NCI-H128 (cell line): ENCODE data around the gene MYCBP.
"Not testable (repeated sequence)": the region's sequence is repeated elsewhere in the genome, so short reads cannot be mapped to it uniquely, and the experiment has no call there.

Source experiments
- DNase-seq: peaks from one replicate; lab custom pipeline; 2025; ENCODE audit not compliant: unreplicated experiment; lab: John Stamatoyannopoulos, UW

MYCBP gene

GRCh38 chr1:38870996-38871395 lies 2.2 kb downstream of the MYCBP start:
- DNase-seq: no peak

GRCh38 chr1:38867208-38867607 lies 5.9 kb downstream of the MYCBP start:
- DNase-seq: no peak

- no peak for DNase-seq
Measured at GRCh38 chr1:38865112-38865715, 7.9 kb downstream of the MYCBP start.

GRCh38 chr1:38860454-38860795 lies 12.7 kb downstream of the MYCBP start:
- DNase-seq: no peak

GRCh38 chr1:38859561-38860453 lies 13.3 kb downstream of the MYCBP start, which contains the start of gene RRAGC:
RRAGC (minus strand) TSS chr1:38859772; CDS start chr1:38859646, 126 bp downstream.
- peak; percentile 98 for DNase-seq

GRCh38 chr1:38858833-38859560 lies 14.2 kb downstream of the MYCBP start:
- DNase-seq: peak; percentile 16

- no peak for DNase-seq
Measured at GRCh38 chr1:38852780-38853179, 20.4 kb downstream of the MYCBP start.

- no peak for DNase-seq
Measured at GRCh38 chr1:38848071-38848470, 25.1 kb downstream of the MYCBP start.

- DNase-seq: no peak
Measured at GRCh38 chr1:38846210-38846609, 26.9 kb downstream of the MYCBP start.

GRCh38 chr1:38845088-38845487 lies 28.1 kb downstream of the MYCBP start:
- not testable (repeated sequence) for DNase-seq

GRCh38 chr1:38840281-38840680 lies 32.9 kb downstream of the MYCBP start:
- DNase-seq: no peak

- no peak for DNase-seq
Measured at GRCh38 chr1:38839363-38839762, 33.8 kb downstream of the MYCBP start.

GRCh38 chr1:38836316-38836715 lies 36.8 kb downstream of the MYCBP start:
- not testable (repeated sequence) for DNase-seq

- DNase-seq: peak; percentile 64
Measured at GRCh38 chr1:38834937-38835827, 38.0 kb downstream of the MYCBP start.

- DNase-seq: no peak
Measured at GRCh38 chr1:38834221-38834782, 38.8 kb downstream of the MYCBP start.

GRCh38 chr1:38833146-38833545 lies 40.0 kb downstream of the MYCBP start:
- no peak for DNase-seq

GRCh38 chr1:38832370-38832734 lies 40.8 kb downstream of the MYCBP start:
- DNase-seq: no peak

- no peak for DNase-seq
Measured at GRCh38 chr1:38831731-38832369, 41.3 kb downstream of the MYCBP start.

- DNase-seq: no peak
Measured at GRCh38 chr1:38829368-38829767, 43.8 kb downstream of the MYCBP start.

- DNase-seq: no peak
Measured at GRCh38 chr1:38827318-38827717, 45.8 kb downstream of the MYCBP start.
